Right atrium auricular region (tissue), 2 donors: ENCODE data around the gene MYH14. TPM values are rescaled to one million over a fixed set of nuclear protein-coding genes. Genes with fewer than 3 reads are reported as not detected.

Experiments used
- DNase-seq: peaks from one replicate; pipeline ENCODE4 v3.0.0-alpha.2; 2019; ENCODE audit warnings: low spot score
- H3K27ac ChIP-seq, 2 donors: fragments of 200-600 bp; sonication (generic); 1 replicate in 1 of 2; 2 replicates in 1 of 2; pipeline ENCODE4 v1.5.1; 2016 to 2019
- H3K27me3 ChIP-seq, 2 donors: fragments of 200-600 bp; sonication (generic); one replicate each; pipeline versions ENCODE4 v1.5.1 to v1.6.0; 2017 to 2019
- H3K36me3 ChIP-seq: fragments of 200-600 bp; sonication (generic); one replicate; pipeline ENCODE4 v1.5.1; 2016
- H3K4me1 ChIP-seq, 2 donors: fragments of 200-600 bp; sonication (generic); one replicate each; pipeline versions ENCODE4 v1.5.1 to v1.6.0; 2017 to 2019
- H3K4me3 ChIP-seq, 2 donors: fragments of 200-600 bp; sonication (generic); 1 replicate in 1 of 2; 2 replicates in 1 of 2; pipeline ENCODE4 v1.5.1; 2017 to 2019; ENCODE audit warnings: mild to moderate bottlenecking in 1 of 2, moderate library complexity in 1 of 2
- H3K9me3 ChIP-seq, 2 donors: fragments of 200-600 bp; sonication (generic); one replicate each; pipeline ENCODE4 v1.5.1; 2019
- CTCF ChIP-seq, 2 donors: fragments of 200-600 bp; sonication (generic); IDR thresholded peaks; one replicate each; pipeline ENCODE4 v1.5.1; 2019; ENCODE audit warnings: antibody characterized with exemption in 2 of 2
- total RNA-seq, 2 donors: library from RNA; depleted of rRNA; stranded (reverse); fragments of >200 nt; gene quantifications; one replicate each; pipeline ENCODE4 v1.1.0, GENCODE V29; 2016

The MYH14 gene
- total RNA-seq, 2 donors from 2014 or later = 40.9 to 44.5 TPM

DNA sequence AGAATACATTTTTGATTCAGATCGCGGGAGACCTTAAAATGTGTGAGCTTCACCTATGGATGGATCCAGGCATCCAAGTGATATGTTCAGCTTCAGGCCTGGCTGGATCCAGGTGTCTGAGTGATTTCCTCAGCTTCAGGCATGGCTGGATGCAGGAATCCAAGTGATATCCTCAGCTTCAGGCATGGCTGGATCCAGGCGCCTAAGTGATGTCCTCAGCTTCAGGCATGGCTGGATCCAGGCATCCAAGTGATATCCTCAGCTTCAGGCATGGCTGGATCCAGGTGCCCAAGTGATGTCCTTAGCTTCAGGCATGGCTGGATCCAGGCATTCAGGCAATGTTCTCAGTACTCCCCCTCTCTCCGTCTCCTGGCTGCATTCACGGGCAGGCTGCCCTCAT lies 65.1 kb downstream of the MYH14 start:
- H3K4me1 ChIP-seq = no peaks in the 10 kb centered on the region
- TF ChIP-seq CTCF (IDR thresholded peaks at IDR 0.05) = no peak
- DNase-seq = no peak
- H3K27ac ChIP-seq = no peak overlapping the region
- H3K9me3 ChIP-seq = no peaks in the 10 kb centered on the region
- no peak overlapping the region for H3K4me3 ChIP-seq
- peaks cover 28% of the 10 kb centered on the region for H3K36me3 ChIP-seq
- H3K27me3 ChIP-seq = no peaks in the 10 kb centered on the region

- TF ChIP-seq CTCF (IDR thresholded peaks at IDR 0.05) = no peak
- Histone ChIP-seq H3K4me3 (no peak overlapping the region), H3K4me1 (no peaks in the 10 kb centered on the region), H3K27me3 (no peaks in the 10 kb centered on the region), H3K27ac (no peak overlapping the region), H3K36me3 (peaks cover 28% of the 10 kb centered on the region), H3K9me3 (no peaks in the 10 kb centered on the region)
- DNase-seq = no peak
These were observed 66.2 kb downstream of the MYH14 start for GRCh38 chr19:50269653-50270052.

- no peak for TF ChIP-seq CTCF (IDR thresholded peaks at IDR 0.05)
- H3K4me1 ChIP-seq = no peaks in the 10 kb centered on the region
- H3K9me3 ChIP-seq = no peaks in the 10 kb centered on the region
- no peak for DNase-seq
- no peak overlapping the region for H3K4me3 ChIP-seq
- peaks cover 48% of the 10 kb centered on the region for H3K36me3 ChIP-seq
- no peak overlapping the region for H3K27ac ChIP-seq
- H3K27me3 ChIP-seq = no peaks in the 10 kb centered on the region
These were observed 69.0 kb downstream of the MYH14 start for GRCh38 chr19:50272263-50272897.

GRCh38 chr19:50273821-50274220 lies 70.4 kb downstream of the MYH14 start:
- Histone ChIP-seq H3K27me3 (no peaks in the 10 kb centered on the region), H3K4me3 (no peak overlapping the region), H3K27ac (no peak overlapping the region), H3K9me3 (no peaks in the 10 kb centered on the region), H3K4me1 (no peaks in the 10 kb centered on the region), H3K36me3 (peaks cover 39% of the 10 kb centered on the region)
- no peak for TF ChIP-seq CTCF (IDR thresholded peaks at IDR 0.05)
- no peak for DNase-seq

- DNase-seq = no peak
- Histone ChIP-seq H3K36me3 (peaks cover 47% of the 10 kb centered on the region), H3K27ac (no peak overlapping the region), H3K4me1 (no peaks in the 10 kb centered on the region), H3K27me3 (no peaks in the 10 kb centered on the region), H3K9me3 (no peaks in the 10 kb centered on the region), H3K4me3 (no peak overlapping the region)
- TF ChIP-seq CTCF (IDR thresholded peaks at IDR 0.05) = no peak
These were observed 72.4 kb downstream of the MYH14 start for GRCh38 chr19:50275577-50276368.
